Measurements from ENCODE around the gene AMZ2. TPM values are rescaled to one million over a fixed set of nuclear protein-coding genes. Genes with fewer than 3 reads are reported as not detected.
"Not testable (repeated sequence)": the region's sequence is repeated elsewhere in the genome, so short reads cannot be mapped to it uniquely, and the experiment has no call there.

Gene AMZ2
- total and polyA plus RNA-seq, 4 donors, result 57.5 to 122 (median 98.8) TPM

DNA sequence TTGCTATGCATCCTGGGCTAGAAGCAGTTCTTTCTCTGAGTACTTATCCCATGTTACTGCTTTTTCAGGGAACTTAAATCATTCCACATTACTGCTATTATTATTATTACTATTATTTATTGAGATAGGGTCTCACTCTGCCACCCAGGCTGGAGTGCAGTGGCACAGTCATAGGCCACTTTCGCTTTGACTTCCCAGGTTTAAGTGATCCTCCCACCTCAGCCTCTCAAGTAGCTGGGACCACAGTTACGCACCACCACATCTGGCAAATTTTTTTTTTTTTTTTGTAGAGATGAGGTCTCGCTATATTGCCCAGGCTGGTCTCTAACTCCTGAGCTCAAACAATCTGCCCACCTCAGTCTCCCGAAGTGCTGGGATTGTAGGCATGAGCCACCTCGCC lies 28.4 kb upstream of the AMZ2 start:
- not testable (repeated sequence) for H3K27ac ChIP-seq (ENCODE audit: low read depth, low read length); H3K4me1 ChIP-seq (ENCODE audit: control insufficient read depth, insufficient read depth, low read length); H3K9me3 ChIP-seq (ENCODE audit: control insufficient read depth, insufficient read depth, low read length); DNase-seq (ENCODE audit: low read depth in 4 of 6, low spot score in 6 of 6); H3K27me3 ChIP-seq (ENCODE audit: control insufficient read depth, insufficient read depth, low read length); H3K4me3 ChIP-seq (ENCODE audit: low read depth, low read length)
- peaks cover 11% of the 10 kb centered on the region for H3K36me3 ChIP-seq (ENCODE audit: control insufficient read depth, insufficient read depth, low read length)
- 100% methylated on average over 2 of the region's 5 CpGs for WGBS (ENCODE audit: insufficient coverage)

DNA sequence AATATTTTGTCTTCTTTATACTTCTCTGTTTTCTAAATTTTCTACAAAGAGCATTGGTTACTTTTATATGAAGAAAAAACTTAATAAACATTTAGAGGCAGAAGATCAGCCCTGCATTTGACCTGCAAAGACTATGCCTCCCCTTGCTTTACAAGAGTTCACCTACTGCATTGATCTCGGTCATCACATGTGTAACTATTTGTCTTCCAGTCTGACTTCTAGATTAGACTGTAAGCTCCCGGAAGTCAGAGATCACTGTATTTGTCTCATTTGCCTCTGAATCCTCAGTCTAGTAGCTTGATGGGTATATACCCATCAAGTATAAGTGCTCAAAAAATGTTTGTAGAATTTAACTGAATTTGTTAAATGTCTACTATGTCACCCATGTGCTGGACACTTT lies 27.7 kb upstream of the AMZ2 start:
- H3K4me3 ChIP-seq (ENCODE audit: low read depth, low read length); H3K9me3 ChIP-seq (ENCODE audit: control insufficient read depth, insufficient read depth, low read length); H3K36me3 ChIP-seq (ENCODE audit: control insufficient read depth, insufficient read depth, low read length); DNase-seq (ENCODE audit: low read depth in 4 of 6, low spot score in 6 of 6); H3K27me3 ChIP-seq (ENCODE audit: control insufficient read depth, insufficient read depth, low read length); H3K4me1 ChIP-seq (ENCODE audit: control insufficient read depth, insufficient read depth, low read length); H3K27ac ChIP-seq (ENCODE audit: low read depth, low read length): not testable (repeated sequence)
- WGBS (ENCODE audit: insufficient coverage), result no CpG with 5 or more reads among the region's 2 CpGs

- H3K27ac ChIP-seq (ENCODE audit: low read depth, low read length); DNase-seq (ENCODE audit: low read depth in 4 of 6, low spot score in 6 of 6); H3K27me3 ChIP-seq (ENCODE audit: control insufficient read depth, insufficient read depth, low read length); H3K4me3 ChIP-seq (ENCODE audit: low read depth, low read length); H3K36me3 ChIP-seq (ENCODE audit: control insufficient read depth, insufficient read depth, low read length); H3K4me1 ChIP-seq (ENCODE audit: control insufficient read depth, insufficient read depth, low read length); H3K9me3 ChIP-seq (ENCODE audit: control insufficient read depth, insufficient read depth, low read length): not testable (repeated sequence)
- WGBS (ENCODE audit: insufficient coverage), result 100% methylated on average over 4 of the region's 12 CpGs
These were observed 27.1 kb upstream of the AMZ2 start for GRCh38 chr17:68220786-68221185.

- H3K9me3 ChIP-seq (ENCODE audit: control insufficient read depth, insufficient read depth, low read length), result no peaks in the 10 kb centered on the region
- no peak overlapping the region for H3K27ac ChIP-seq (ENCODE audit: low read depth, low read length)
- H3K4me1 ChIP-seq (ENCODE audit: control insufficient read depth, insufficient read depth, low read length), result peaks cover 4% of the 10 kb centered on the region
- no peak overlapping the region for H3K4me3 ChIP-seq (ENCODE audit: low read depth, low read length)
- peaks cover 4% of the 10 kb centered on the region for H3K36me3 ChIP-seq (ENCODE audit: control insufficient read depth, insufficient read depth, low read length)
- H3K27me3 ChIP-seq (ENCODE audit: control insufficient read depth, insufficient read depth, low read length), result no peaks in the 10 kb centered on the region
- 95% methylated on average over 4 of the region's 4 CpGs for WGBS (ENCODE audit: insufficient coverage)
- DNase-seq (ENCODE audit: low read depth in 4 of 6, low spot score in 6 of 6), result no peak
These were observed 26.1 kb upstream of the AMZ2 start for GRCh38 chr17:68221786-68222185.

DNA sequence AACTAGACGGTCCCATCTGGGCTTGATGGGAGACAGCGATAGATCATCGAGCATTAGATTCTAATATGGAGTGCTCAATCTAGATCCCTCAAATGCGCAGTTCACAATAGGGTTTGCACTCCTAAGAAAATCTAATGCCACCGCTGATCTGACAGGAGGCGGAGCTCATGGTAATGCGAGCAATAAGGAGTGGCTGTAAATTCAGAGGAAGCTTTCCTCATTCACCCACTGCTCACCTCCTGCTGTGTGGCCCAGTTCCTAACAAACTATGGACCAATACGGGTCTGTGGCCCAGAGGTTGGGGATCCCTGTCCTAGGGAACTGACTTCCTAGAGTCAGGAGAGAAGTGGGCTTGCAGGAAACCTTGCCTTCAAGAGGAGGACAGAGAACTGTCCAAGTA lies 25.2 kb upstream of the AMZ2 start:
- no peak for DNase-seq (ENCODE audit: low read depth in 4 of 6, low spot score in 6 of 6)
- whole genome bisulfite sequencing (ENCODE audit: insufficient coverage), result 78% methylated on average over 5 of the region's 8 CpGs
- Histone ChIP-seq H3K36me3 (ENCODE audit: control insufficient read depth, insufficient read depth, low read length) (peaks cover 4% of the 10 kb centered on the region), H3K27ac (ENCODE audit: low read depth, low read length) (no peak overlapping the region), H3K9me3 (ENCODE audit: control insufficient read depth, insufficient read depth, low read length) (no peaks in the 10 kb centered on the region), H3K4me3 (ENCODE audit: low read depth, low read length) (no peak overlapping the region), H3K4me1 (ENCODE audit: control insufficient read depth, insufficient read depth, low read length) (peaks cover 4% of the 10 kb centered on the region), H3K27me3 (ENCODE audit: control insufficient read depth, insufficient read depth, low read length) (no peaks in the 10 kb centered on the region)

DNA sequence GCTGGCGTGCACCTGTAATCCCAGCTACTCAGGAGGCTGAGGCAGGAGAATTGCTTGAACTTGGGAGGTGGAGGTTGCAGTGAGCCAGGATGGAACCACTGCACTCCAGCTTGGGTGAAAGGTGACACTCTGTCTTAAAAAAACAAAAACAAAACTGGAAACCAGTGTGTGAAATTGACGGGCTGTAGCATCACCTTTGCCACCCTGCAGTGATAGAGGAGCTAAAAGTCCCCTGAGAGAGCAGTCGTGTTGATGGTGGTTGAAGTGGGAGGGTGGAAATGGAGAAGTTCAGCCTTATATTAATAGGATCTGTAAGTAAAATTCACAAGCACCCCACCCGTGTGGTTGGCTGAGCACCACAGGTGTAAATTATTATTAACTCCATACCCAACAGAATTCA lies 22.8 kb upstream of the AMZ2 start:
- H3K36me3 ChIP-seq (ENCODE audit: control insufficient read depth, insufficient read depth, low read length), result peaks cover 13% of the 10 kb centered on the region
- not testable (repeated sequence) for H3K9me3 ChIP-seq (ENCODE audit: control insufficient read depth, insufficient read depth, low read length); H3K27me3 ChIP-seq (ENCODE audit: control insufficient read depth, insufficient read depth, low read length); H3K27ac ChIP-seq (ENCODE audit: low read depth, low read length); H3K4me3 ChIP-seq (ENCODE audit: low read depth, low read length); DNase-seq (ENCODE audit: low read depth in 4 of 6, low spot score in 6 of 6)
- peaks cover 14% of the 10 kb centered on the region for H3K4me1 ChIP-seq (ENCODE audit: control insufficient read depth, insufficient read depth, low read length)
- 100% methylated on average over 1 of the region's 4 CpGs for WGBS (ENCODE audit: insufficient coverage)

DNA sequence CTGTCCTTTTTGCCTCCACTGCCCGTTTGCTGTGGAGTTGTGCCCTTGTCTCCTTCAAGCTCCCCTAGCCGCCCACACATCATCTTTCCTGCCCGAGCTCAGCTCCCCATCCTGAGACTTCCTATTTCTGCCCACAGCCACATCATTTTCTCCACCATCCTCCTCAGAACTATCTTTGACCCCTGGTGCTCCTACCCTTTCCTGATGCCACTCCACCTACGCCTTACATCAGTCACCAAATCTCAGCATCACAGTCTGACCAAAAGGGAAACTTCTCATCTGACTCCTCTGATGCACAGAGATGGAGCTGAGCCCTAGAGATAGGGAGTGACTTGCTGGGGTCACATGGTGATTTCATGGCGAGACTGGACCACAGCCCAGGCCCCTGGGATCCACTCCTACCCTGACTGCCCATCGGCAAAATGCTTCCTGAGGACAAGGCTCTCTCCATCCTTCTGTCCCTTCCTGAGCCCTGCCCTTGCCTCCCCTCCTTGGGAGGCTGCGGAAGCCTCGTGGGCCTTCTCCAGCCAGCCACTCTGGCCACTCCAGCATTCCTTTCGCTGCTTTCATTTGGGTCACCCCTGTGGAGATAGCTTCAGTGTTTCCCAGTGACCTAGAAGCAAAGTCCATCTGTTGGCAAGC lies 19.7 kb upstream of the AMZ2 start:
- not testable (repeated sequence) for DNase-seq (ENCODE audit: low read depth in 4 of 6, low spot score in 6 of 6); H3K27me3 ChIP-seq (ENCODE audit: control insufficient read depth, insufficient read depth, low read length); H3K4me3 ChIP-seq (ENCODE audit: low read depth, low read length); H3K9me3 ChIP-seq (ENCODE audit: control insufficient read depth, insufficient read depth, low read length); H3K27ac ChIP-seq (ENCODE audit: low read depth, low read length)
- H3K4me1 ChIP-seq (ENCODE audit: control insufficient read depth, insufficient read depth, low read length), result peaks cover 14% of the 10 kb centered on the region
- 77% methylated on average over 7 of the region's 9 CpGs for WGBS (ENCODE audit: insufficient coverage)
- peaks cover 13% of the 10 kb centered on the region for H3K36me3 ChIP-seq (ENCODE audit: control insufficient read depth, insufficient read depth, low read length)

DNA sequence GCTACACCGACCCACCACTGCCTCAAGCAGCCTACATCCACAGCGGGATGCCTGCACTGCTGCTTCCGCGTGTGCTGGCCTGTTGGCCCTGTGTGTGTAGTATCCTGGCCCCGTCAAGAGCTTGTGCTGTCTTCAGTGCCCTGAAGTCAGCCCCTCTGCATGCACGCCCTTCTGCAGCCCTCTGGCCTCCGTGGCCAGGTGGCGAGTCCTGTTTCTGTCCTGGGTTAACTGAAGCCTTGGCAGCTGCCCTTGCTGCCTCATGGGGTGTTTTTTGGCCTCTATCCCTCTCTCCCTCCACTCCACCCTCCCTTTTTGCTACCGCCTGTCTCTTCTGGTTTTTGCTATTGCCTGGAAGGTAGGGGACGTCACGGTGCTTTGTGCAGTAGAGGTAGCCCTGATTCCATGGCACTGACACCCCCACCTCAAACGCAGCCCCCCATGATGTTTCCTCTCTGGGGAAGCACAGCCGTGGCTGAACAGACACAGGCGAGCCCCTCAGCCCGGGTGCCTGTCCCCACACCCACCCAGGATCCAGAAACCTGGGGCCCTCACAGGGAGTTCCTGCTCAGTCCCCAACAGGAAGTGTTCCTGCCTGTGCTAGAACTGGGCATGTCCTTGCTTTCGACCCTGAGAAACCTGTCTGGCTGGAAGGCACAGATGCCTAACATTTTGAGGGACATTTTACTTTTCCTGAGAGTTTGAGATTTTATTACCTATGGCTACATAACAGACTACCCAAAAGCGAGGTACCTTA lies 18.8 kb upstream of the AMZ2 start:
- H3K27me3 ChIP-seq (ENCODE audit: control insufficient read depth, insufficient read depth, low read length), result no peaks in the 10 kb centered on the region
- H3K9me3 ChIP-seq (ENCODE audit: control insufficient read depth, insufficient read depth, low read length), result no peaks in the 10 kb centered on the region
- peaks cover 15% of the 10 kb centered on the region for H3K4me1 ChIP-seq (ENCODE audit: control insufficient read depth, insufficient read depth, low read length)
- no peak for DNase-seq (ENCODE audit: low read depth in 4 of 6, low spot score in 6 of 6)
- no peak overlapping the region for H3K27ac ChIP-seq (ENCODE audit: low read depth, low read length)
- 79% methylated on average over 10 of the region's 17 CpGs for WGBS (ENCODE audit: insufficient coverage)
- H3K36me3 ChIP-seq (ENCODE audit: control insufficient read depth, insufficient read depth, low read length), result peaks cover 13% of the 10 kb centered on the region
- H3K4me3 ChIP-seq (ENCODE audit: low read depth, low read length), result no peak overlapping the region

DNA sequence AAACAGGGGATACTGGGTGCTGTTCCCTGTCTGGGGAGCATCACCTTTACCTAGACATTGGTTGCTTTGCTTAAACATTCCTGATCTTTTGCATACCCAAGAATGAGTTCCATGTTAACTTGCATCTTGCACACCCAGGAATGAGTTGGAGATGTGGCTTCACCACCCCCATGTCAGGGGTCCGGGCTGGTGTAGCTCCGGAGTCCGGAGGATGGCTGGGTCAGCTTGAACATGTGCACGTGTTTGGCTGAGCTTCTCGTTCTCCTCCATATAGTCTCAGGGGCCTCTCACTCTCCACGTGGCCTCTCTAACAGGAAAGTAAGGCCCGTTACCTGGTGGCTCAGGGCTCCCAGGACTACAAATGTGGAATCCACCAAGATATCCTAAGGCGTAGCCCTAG lies 18.2 kb upstream of the AMZ2 start:
- Histone ChIP-seq H3K36me3 (ENCODE audit: control insufficient read depth, insufficient read depth, low read length) (peaks cover 13% of the 10 kb centered on the region), H3K4me1 (ENCODE audit: control insufficient read depth, insufficient read depth, low read length) (peaks cover 22% of the 10 kb centered on the region), H3K27ac (ENCODE audit: low read depth, low read length) (no peak overlapping the region), H3K27me3 (ENCODE audit: control insufficient read depth, insufficient read depth, low read length) (no peaks in the 10 kb centered on the region), H3K9me3 (ENCODE audit: control insufficient read depth, insufficient read depth, low read length) (no peaks in the 10 kb centered on the region), H3K4me3 (ENCODE audit: low read depth, low read length) (no peak overlapping the region)
- WGBS (ENCODE audit: insufficient coverage), result 92% methylated on average over 8 of the region's 8 CpGs
- no peak for DNase-seq (ENCODE audit: low read depth in 4 of 6, low spot score in 6 of 6)

- H3K9me3 ChIP-seq (ENCODE audit: control insufficient read depth, insufficient read depth, low read length); H3K27ac ChIP-seq (ENCODE audit: low read depth, low read length); H3K27me3 ChIP-seq (ENCODE audit: control insufficient read depth, insufficient read depth, low read length); H3K4me3 ChIP-seq (ENCODE audit: low read depth, low read length); DNase-seq (ENCODE audit: low read depth in 4 of 6, low spot score in 6 of 6): not testable (repeated sequence)
- Histone ChIP-seq H3K36me3 (ENCODE audit: control insufficient read depth, insufficient read depth, low read length) (peaks cover 13% of the 10 kb centered on the region), H3K4me1 (ENCODE audit: control insufficient read depth, insufficient read depth, low read length) (peaks cover 32% of the 10 kb centered on the region)
- no CpG with 5 or more reads among the region's 4 CpGs for WGBS (ENCODE audit: insufficient coverage)
These were observed 16.7 kb upstream of the AMZ2 start for GRCh38 chr17:68231131-68231530.

Data from spinal cord (tissue), 10 donors.